ENCODE measurements around the gene STRN3.
A peak's percentile ranks its signal among the peaks of the same experiment; 100 is the strongest.
"Not testable (repeated sequence)": the region's sequence is repeated elsewhere in the genome, so short reads cannot be mapped to it uniquely, and the experiment has no call there.

Gene STRN3

DNA sequence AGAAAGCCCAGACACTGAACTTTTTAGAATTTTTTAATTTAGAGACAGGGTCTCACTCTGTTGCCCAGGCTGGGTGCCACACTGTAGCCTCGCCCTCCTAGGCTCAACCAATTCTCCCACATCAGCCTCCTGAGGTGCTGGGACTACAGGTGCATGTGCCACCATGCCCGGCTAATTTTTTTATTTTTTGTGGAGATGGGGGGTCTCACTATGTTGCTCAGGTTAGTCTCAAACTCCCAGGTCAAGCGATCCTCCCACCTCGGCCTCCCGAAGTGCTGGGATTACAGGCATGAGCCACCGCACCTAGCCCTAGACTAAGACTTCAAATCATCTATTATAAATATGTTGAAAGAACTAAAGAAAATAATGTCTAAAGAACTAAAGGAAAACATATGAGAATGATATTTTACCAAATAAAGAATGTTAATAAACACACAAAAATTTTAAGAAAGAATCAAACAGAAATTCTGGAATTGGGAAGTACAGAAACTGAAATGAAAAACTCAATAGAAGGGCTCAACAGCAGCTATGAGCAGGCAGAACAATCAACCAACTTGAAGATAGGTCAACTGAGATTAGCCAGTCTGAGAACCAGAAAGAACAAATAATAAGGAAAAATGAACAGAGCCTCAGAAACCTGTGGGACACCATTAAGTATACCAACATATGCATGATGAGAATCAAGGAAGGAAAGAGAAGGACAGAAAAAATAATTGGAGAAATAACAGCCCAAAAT lies 27.0 kb downstream of the STRN3 start:
- no peak for DNase-seq

- DNase-seq, result no peak
Measured at GRCh38 chr14:30998100-30998706, 28.0 kb downstream of the STRN3 start.

DNA sequence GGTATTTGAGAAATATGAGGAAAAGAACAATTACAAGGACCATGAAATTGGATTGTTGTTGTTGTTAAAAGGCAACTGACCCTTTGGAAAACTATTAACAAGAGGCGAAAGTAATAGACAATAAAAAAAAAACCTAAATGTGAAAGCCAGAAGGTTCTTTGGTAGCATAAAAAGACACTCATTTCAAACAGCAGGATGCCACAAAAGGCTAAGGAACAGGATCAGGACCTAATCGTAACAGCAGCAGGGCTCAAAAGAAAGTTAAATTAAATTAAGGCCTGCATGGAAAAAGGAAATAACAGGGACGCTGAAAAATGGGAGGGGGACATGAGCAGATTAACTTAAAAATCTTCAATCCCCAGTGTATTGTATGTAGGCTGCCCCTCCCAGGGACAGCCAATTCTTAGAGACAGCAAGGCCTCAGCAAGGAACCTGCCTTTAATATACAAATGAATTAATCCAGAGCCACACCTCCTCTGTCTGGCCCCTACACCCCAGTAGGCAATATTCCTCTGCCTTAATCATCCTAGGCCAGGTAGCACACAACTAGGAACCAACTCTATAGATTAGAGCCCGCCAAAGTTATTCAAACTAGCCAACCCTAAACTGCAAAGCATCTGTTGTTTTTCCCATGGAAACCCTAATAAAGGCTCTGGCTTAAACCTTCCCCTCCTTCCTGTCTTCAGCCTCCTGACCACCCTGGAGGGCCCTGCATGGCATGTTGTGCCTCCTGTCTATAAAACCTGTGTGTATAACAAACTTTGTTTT lies 29.1 kb downstream of the STRN3 start:
- no peak for DNase-seq

GRCh38 chr14:30995689-30996088 lies 30.5 kb downstream of the STRN3 start:
- DNase-seq, result no peak

GRCh38 chr14:30994681-30995620 lies 31.2 kb downstream of the STRN3 start:
- DNase-seq, result no peak

DNA sequence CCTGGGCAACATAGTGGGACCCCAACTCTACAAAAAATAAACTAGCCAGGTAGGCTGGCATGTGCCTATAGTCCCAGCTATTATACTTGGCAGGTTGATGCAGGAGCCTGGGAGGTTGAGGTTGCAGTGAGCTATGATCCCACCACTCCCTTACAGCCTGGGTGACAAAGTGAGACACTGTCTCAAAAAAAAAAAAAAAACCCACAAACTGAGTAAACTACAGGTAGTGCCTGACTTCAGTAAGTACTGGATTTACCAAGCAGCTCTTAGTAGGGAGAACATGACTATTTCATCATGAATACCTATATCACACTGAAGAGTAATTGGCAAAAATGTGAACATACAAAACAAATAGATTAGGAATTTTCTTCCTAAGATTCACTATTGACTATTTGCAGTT lies 33.1 kb downstream of the STRN3 start:
- DNase-seq, result no peak

- no peak for DNase-seq
Measured at GRCh38 chr14:30991408-30991807, 34.8 kb downstream of the STRN3 start.

- no peak for DNase-seq
Measured at GRCh38 chr14:30990770-30991169, 35.4 kb downstream of the STRN3 start.

GRCh38 chr14:30988509-30988908 lies 37.7 kb downstream of the STRN3 start:
- DNase-seq, result no peak

GRCh38 chr14:30985796-30986195 lies 40.4 kb downstream of the STRN3 start:
- no peak for DNase-seq

DNA sequence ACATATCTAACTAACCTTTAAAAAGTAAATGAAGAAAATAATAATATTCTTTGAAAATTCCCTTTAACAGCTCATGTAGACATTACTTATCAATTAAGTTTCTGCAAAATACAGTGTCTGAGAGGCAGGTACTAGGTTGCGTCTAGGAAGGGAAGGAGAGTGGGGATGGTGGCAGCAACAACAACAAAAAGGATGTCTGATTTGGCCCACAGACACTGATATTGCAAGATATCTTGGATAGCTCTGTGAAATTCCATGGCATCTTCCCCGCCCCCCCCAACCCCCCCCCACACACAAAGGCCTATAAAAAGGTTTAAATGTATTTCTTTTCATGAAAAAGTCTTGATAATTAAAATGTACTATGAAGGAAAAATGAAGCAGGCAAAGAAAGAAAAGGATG lies 42.3 kb downstream of the STRN3 start:
- no peak for DNase-seq

DNA sequence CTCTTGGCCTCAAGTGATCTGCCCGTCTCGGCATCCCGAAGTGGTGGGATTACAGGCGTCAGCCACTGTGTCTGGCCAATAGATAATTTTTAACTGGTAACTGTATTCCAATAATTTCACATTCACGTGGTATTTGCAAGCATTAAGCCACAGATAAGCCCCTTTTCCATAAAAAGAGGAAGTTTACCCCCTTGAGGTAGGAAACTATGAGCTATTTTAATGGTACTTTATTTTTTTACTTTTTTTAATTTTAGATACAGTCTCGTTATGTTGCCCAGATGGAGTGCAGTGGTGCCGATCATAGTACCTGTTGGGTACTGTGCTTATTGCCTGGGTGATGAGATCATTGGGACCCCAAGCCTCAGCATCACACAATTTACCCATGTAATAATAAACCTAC lies 43.6 kb downstream of the STRN3 start:
- DNase-seq, result no peak

- no peak for DNase-seq
Measured at GRCh38 chr14:30980980-30981379, 45.2 kb downstream of the STRN3 start.

GRCh38 chr14:30980106-30980704 lies 46.0 kb downstream of the STRN3 start:
- DNase-seq, result peak in 1 of 2 donors; percentile 35

DNA sequence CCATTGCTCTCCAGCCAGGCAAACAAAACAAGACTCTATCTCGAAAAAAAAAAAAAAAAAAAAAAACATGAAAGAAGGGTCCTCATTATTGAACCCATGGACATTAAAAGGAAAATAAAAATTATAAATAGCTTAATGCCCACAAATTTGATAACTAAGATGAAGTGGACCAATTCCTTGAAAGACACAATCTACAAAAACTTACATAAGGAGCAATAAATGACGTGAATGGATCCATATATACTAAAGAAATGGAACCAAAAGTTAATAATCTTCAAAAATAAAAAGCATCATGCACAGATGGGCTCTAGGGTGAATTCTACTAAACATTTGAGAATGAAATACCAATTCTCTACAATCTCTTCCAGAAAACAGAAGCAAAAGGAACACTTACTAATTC lies 48.4 kb downstream of the STRN3 start:
- DNase-seq, result no peak

- no peak for DNase-seq
Measured at GRCh38 chr14:30974628-30975027, 51.6 kb downstream of the STRN3 start.

- DNase-seq, result no peak
Measured at GRCh38 chr14:30972882-30973582, 53.1 kb downstream of the STRN3 start.

DNA sequence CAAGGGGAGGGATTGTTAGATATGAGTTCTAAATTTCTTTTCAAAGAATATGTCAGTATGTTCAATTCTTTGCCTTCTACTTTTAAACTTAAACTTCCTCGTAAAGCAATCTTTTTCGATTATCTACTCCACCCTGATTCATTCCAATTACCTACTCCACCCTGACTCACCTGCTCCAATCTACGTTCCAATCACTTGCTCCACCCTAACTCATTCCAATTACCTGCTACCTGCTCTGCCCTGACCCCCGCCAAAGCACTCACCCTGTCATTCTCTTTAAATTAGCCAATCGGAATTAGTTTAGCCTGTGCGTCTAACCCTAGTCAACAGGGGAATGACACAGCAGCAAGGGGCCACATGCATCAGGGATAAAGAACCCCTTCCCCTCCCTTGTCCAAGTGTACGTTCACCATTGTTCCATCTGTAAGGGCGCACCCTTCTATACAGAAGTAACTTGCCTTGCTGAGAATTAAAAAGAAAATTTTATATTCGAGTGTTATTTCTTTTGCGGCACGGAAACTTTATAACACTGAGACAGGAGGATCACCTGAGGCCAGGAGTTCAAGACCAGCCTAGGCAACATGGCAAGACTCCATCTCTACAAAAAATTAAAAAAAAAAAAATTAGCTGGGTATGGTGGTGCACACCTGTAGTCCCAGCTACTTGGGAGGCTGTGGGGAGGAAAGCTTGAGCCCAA lies 54.0 kb downstream of the STRN3 start:
- DNase-seq, result not testable (repeated sequence)

GRCh38 chr14:30971586-30971985 lies 54.6 kb downstream of the STRN3 start:
- DNase-seq, result no peak

GRCh38 chr14:30969796-30970195 lies 56.4 kb downstream of the STRN3 start:
- DNase-seq, result not testable (repeated sequence)
